T-helper 1 cell treated with Interleukin-12 subunit alpha and Interleukin-12 subunit beta and Interleukin-4 antibody, amounts not matched to agents 30 μg/mL and 1 μg/mL, for 36 hours (primary cell): ENCODE results near the gene MAOB.

Experiments used
- H3K27ac Mint-ChIP-seq: one replicate; pipeline ENCODE4 v1.8.0; 2021; ENCODE audit warnings: mild to moderate bottlenecking, mixed read lengths
- H3K27me3 Mint-ChIP-seq: one replicate; pipeline ENCODE4 v1.8.0; 2021; ENCODE audit warnings: low read depth, mixed read lengths
- H3K36me3 Mint-ChIP-seq: one replicate; pipeline ENCODE4 v1.8.0; 2021; ENCODE audit warnings: low read depth, mixed read lengths
- H3K4me1 Mint-ChIP-seq: one replicate; pipeline ENCODE4 v1.8.0; 2021; ENCODE audit warnings: low read depth, mixed read lengths
- H3K4me3 Mint-ChIP-seq: one replicate; pipeline ENCODE4 v1.8.0; 2021; ENCODE audit warnings: mild to moderate bottlenecking, moderate library complexity, mixed read lengths
- H3K9me3 Mint-ChIP-seq: one replicate; pipeline ENCODE4 v1.8.0; 2021; ENCODE audit warnings: mixed read lengths

MAOB gene

DNA sequence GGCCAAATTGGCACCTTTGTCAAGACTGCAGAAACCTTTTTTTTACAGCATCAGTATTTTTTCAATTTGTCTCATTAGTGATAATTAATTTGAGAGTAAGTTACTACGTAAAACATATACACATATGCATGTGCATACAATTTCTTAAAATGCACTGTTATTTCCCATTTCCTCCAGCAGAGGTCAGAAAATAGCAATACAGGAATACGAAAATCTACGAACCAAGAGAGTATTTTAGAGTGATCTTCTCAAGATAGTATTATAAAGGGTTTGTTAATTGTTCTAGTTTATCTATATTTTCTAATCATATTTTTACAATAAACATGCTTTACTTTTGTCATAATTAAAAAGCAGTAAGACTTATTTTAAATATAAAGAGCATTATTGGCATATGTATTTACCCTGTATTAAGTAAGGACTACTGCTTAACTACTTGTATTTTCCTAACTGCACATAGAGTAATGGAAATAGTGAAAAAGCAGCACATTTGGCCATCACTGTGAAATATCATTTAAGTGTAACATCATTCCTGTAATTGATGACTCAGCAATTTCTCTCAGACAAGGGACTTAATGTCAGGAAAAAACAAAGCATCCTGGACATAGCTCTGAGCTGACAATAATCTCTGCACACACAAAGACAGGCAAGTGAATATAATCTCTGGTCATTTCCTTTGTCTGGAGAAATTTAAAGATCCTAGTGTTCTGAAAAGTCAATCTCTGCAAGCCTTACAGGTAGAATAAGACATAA, 45.6 kb downstream of the MAOB start:
- Mint-ChIP-seq H3K27ac (no peak overlapping the region), H3K27me3 (no peaks in the 10 kb centered on the region), H3K4me3 (no peak overlapping the region), H3K36me3 (no peaks in the 10 kb centered on the region), H3K4me1 (no peaks in the 10 kb centered on the region), H3K9me3 (no peaks in the 10 kb centered on the region)

GRCh38 chrX:43835559-43835958, 46.7 kb downstream of the MAOB start:
- H3K4me1 Mint-ChIP-seq = no peaks in the 10 kb centered on the region
- H3K27ac Mint-ChIP-seq = no peak overlapping the region
- no peaks in the 10 kb centered on the region for H3K36me3 Mint-ChIP-seq
- no peaks in the 10 kb centered on the region for H3K9me3 Mint-ChIP-seq
- no peak overlapping the region for H3K4me3 Mint-ChIP-seq
- no peaks in the 10 kb centered on the region for H3K27me3 Mint-ChIP-seq

GRCh38 chrX:43827791-43828190, 54.5 kb downstream of the MAOB start:
- Mint-ChIP-seq H3K27me3 (no peaks in the 10 kb centered on the region), H3K4me3 (no peak overlapping the region), H3K9me3 (no peaks in the 10 kb centered on the region), H3K4me1 (no peaks in the 10 kb centered on the region), H3K27ac (no peak overlapping the region), H3K36me3 (no peaks in the 10 kb centered on the region)

DNA sequence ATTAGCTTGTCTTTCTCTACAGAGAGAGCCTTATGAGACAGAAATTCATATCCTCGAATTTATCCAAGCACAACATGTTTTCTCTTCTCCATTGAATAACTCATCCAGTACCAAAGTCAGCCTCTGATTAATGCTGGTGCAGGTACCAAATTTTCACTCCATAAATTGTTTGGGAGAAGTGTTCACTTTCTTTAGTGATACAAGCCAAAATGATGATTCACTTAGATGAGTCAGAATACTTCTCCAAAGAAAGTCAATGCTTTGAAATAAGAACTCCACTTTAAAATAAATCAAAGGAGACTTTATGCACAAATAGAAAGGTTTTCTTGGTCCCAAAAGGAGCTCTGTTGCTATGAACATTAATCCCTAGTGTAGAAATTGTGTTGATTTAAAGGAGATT, 60.2 kb downstream of the MAOB start:
- H3K36me3 Mint-ChIP-seq = no peaks in the 10 kb centered on the region
- no peaks in the 10 kb centered on the region for H3K27me3 Mint-ChIP-seq
- H3K9me3 Mint-ChIP-seq = no peaks in the 10 kb centered on the region
- H3K4me1 Mint-ChIP-seq = no peaks in the 10 kb centered on the region
- no peak overlapping the region for H3K27ac Mint-ChIP-seq
- no peak overlapping the region for H3K4me3 Mint-ChIP-seq

DNA sequence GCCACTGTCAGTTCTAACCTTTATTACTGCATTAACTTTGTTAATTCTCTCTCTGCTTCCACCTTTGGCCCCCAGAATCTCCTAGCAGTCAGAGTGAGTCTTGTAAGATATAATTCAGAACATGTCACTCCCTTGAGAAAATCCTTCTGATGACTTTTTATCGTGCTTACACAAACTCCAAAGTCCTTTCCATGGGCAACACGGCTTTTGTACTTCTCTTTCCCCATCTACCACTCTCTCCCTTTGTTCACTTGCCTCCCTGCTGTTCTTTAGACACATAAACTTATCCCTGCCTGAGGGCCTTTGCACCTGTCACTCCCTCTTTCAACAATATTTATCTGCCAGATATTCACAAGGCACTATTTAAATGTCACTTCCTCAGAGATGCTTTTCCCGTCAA, 64.8 kb downstream of the MAOB start:
- Mint-ChIP-seq H3K27ac (no peak overlapping the region), H3K36me3 (no peaks in the 10 kb centered on the region), H3K9me3 (no peaks in the 10 kb centered on the region), H3K4me1 (peaks cover 7% of the 10 kb centered on the region), H3K27me3 (no peaks in the 10 kb centered on the region), H3K4me3 (no peak overlapping the region)

DNA sequence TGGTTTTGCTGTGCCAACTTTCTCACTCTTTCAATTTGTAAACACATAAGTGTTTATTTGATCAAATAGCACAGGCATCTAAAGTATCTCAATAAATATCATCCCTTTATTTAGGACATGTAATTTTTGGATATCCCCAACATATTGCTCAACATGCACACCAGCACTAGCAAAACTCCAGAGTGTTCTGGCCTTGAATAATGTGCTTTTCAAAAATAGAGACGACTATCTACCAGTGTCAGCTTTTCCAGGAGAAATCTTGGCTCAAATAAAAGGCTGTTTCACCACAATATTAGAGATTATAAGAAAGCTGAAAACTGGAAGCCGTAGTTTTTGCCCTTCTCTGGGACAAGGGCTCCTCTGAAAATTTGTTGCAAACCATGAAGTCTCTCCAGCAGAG, 67.0 kb downstream of the MAOB start:
- Mint-ChIP-seq H3K4me1 (peaks cover 7% of the 10 kb centered on the region), H3K36me3 (no peaks in the 10 kb centered on the region), H3K9me3 (no peaks in the 10 kb centered on the region), H3K4me3 (no peak overlapping the region), H3K27ac (no peak overlapping the region), H3K27me3 (no peaks in the 10 kb centered on the region)

- H3K4me1 Mint-ChIP-seq = peaks cover 7% of the 10 kb centered on the region
- no peaks in the 10 kb centered on the region for H3K9me3 Mint-ChIP-seq
- no peak overlapping the region for H3K27ac Mint-ChIP-seq
- H3K36me3 Mint-ChIP-seq = no peaks in the 10 kb centered on the region
- no peak overlapping the region for H3K4me3 Mint-ChIP-seq
- H3K27me3 Mint-ChIP-seq = no peaks in the 10 kb centered on the region
Observed at GRCh38 chrX:43813898-43814297, 68.4 kb downstream of the MAOB start.

GRCh38 chrX:43813319-43813718, 68.9 kb downstream of the MAOB start:
- H3K36me3 Mint-ChIP-seq = no peaks in the 10 kb centered on the region
- H3K4me1 Mint-ChIP-seq = peaks cover 7% of the 10 kb centered on the region
- H3K9me3 Mint-ChIP-seq = no peaks in the 10 kb centered on the region
- no peak overlapping the region for H3K27ac Mint-ChIP-seq
- no peaks in the 10 kb centered on the region for H3K27me3 Mint-ChIP-seq
- no peak overlapping the region for H3K4me3 Mint-ChIP-seq

DNA sequence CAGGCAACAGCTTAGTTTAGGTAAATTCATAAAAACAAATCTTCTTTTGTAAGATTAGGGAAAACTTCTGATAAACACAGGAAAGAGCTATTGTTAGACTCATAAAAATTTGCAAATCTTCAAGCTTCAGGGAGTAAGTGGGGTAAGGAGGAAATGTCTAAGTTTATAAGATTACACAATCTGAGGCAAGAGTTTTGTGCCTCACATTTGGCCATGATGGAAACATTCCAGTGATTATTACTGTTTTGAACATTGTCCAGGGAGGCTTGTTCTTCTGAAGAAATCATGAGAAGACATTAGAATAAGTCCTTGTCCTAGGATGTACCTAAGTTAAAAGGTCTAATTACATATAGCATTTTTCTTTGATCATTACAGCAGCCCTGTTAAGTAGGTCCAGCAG, 72.8 kb downstream of the MAOB start:
- Mint-ChIP-seq H3K36me3 (no peaks in the 10 kb centered on the region), H3K9me3 (no peaks in the 10 kb centered on the region), H3K4me1 (peaks cover 7% of the 10 kb centered on the region), H3K4me3 (no peak overlapping the region), H3K27ac (no peak overlapping the region), H3K27me3 (no peaks in the 10 kb centered on the region)

- Mint-ChIP-seq H3K4me1 (peaks cover under 1% of the 10 kb centered on the region), H3K27ac (no peak overlapping the region), H3K36me3 (no peaks in the 10 kb centered on the region), H3K27me3 (no peaks in the 10 kb centered on the region), H3K4me3 (no peak overlapping the region), H3K9me3 (no peaks in the 10 kb centered on the region)
Observed at GRCh38 chrX:43808231-43808630, 74.0 kb downstream of the MAOB start.

DNA sequence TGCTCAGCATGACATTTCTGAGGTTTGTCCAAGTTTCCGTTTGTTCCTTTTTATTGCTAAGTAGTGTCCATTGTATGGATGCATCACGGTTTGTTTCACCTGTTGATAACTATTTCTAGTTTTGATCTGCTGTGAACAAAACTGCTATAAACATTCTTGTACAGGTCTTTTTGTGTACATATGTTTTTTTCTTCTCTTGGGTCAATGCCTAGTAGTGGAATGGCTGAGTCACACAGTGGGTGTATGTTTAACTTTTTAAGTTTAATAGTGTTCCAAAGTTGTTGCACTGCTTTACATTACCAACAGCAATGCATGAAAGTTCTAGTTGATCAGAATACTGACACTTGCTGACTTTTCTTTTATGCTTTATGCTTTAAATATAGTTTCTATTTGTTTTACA, 76.7 kb downstream of the MAOB start:
- H3K27me3 Mint-ChIP-seq = no peaks in the 10 kb centered on the region
- H3K4me3 Mint-ChIP-seq = no peak overlapping the region
- no peak overlapping the region for H3K27ac Mint-ChIP-seq
- no peaks in the 10 kb centered on the region for H3K9me3 Mint-ChIP-seq
- H3K36me3 Mint-ChIP-seq = no peaks in the 10 kb centered on the region
- H3K4me1 Mint-ChIP-seq = no peaks in the 10 kb centered on the region

DNA sequence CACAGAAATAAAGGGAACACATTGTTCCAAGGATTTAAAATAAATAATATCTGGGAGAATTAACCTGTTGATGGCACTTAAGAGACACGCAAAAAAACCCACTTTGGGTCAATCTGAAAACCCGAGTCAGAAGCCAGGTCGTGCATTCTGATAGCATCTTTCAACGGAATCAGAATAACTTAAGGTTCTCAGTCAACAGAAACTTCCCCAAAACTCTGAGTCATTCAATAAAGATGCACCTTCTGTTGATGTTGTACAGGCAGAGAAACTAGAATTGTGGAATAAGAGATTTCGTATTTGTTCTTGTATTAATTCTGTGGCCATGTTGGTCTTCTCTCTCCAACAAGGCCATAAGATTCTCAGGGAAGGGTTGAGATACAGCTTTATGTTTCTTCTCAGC, 78.2 kb downstream of the MAOB start:
- Mint-ChIP-seq H3K27ac (no peak overlapping the region), H3K9me3 (no peaks in the 10 kb centered on the region), H3K27me3 (no peaks in the 10 kb centered on the region), H3K4me3 (no peak overlapping the region), H3K36me3 (no peaks in the 10 kb centered on the region), H3K4me1 (no peaks in the 10 kb centered on the region)

- Mint-ChIP-seq H3K27me3 (peaks cover 3% of the 10 kb centered on the region), H3K36me3 (no peaks in the 10 kb centered on the region), H3K9me3 (no peaks in the 10 kb centered on the region), H3K4me3 (no peak overlapping the region), H3K27ac (no peak overlapping the region), H3K4me1 (no peaks in the 10 kb centered on the region)
Observed at GRCh38 chrX:43785930-43786591, 96.2 kb downstream of the MAOB start.

GRCh38 chrX:43758044-43758443, 124.2 kb downstream of the MAOB start:
- Mint-ChIP-seq H3K27ac (no peak overlapping the region), H3K9me3 (no peaks in the 10 kb centered on the region), H3K27me3 (no peaks in the 10 kb centered on the region), H3K36me3 (no peaks in the 10 kb centered on the region), H3K4me3 (no peak overlapping the region), H3K4me1 (no peaks in the 10 kb centered on the region)

- no peaks in the 10 kb centered on the region for H3K4me1 Mint-ChIP-seq
- H3K9me3 Mint-ChIP-seq = no peaks in the 10 kb centered on the region
- H3K27me3 Mint-ChIP-seq = no peaks in the 10 kb centered on the region
- H3K27ac Mint-ChIP-seq = no peak overlapping the region
- no peaks in the 10 kb centered on the region for H3K36me3 Mint-ChIP-seq
- no peak overlapping the region for H3K4me3 Mint-ChIP-seq
Observed at GRCh38 chrX:43756076-43756475, 126.2 kb downstream of the MAOB start.
